Activated naive CD4-positive, alpha-beta T cell treated with Interleukin-2 at 50 U/mL for 16 hours (primary cell): ENCODE measurements around the gene PIGO.
A peak's percentile ranks its signal among the peaks of the same experiment; 100 is the strongest.

Experiments used
- DNase-seq: peaks from one replicate; pipeline ENCODE4 v3.0.0-alpha.2; 2020

The PIGO gene

DNA sequence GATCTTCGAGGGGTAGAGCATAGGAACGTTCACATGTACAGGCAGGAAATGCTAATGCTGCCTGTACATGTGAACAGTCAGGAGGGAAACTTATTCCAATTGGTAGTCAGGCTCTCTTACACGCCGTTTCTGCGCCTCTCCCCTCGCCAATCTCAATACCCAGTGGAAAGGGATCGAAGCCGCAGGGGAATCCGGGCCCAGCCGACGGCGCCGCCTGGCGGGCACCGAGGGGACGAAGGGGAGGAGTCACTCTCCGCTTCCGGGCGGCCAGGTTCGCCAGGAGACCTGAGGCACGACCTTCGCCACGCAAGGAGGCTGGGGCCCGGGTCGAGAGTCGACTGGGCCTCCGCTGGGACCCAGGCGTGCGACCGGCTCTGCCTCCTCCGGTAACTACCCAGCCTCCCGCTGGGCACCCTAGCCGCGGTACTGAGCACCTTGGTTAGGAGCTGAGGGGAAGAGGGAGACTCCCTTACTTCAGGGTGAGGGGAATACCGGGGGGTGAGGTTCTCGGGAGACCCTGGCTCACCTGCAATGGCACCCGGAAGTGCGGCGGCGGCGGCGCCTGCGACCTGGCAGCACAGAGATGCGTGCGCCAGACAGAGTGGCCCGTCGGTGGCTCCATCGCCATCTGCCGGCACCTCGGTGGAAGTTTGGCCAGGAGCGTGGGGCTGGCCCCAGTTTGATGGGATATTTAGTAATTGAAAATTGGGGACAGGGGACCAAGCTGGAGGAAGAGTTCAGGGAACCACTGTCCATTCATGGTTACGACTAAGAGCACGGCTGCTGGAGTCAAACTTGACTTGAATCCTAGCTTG is at the start of gene PIGO:
Gene PIGO, minus strand, starts transcription at position 557 of the 815 bp plus-strand sequence. CDS start 1,026 bp downstream, outside the sequence.
- DNase-seq: peak; percentile 91

DNA sequence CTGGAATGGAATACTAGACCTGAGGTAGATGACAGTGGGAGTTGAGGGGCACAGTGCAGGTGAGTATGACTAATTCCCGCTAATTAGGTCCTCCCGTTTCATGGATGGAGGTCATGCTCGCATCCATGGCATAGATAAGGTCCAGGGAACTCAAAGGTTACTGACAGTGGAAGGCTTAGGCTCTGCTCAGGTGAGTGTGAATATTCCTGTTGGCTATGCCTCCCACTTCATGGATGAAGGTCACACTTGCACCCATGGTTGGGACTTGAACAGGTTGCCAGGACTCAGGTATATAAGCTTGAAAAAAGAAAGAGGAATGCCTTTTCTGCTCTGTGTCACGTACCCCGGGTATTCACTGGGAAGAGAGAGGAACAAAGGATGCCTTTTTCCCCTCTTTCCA is 45.6 kb upstream of the PIGO start:
- no peak for DNase-seq

DNA sequence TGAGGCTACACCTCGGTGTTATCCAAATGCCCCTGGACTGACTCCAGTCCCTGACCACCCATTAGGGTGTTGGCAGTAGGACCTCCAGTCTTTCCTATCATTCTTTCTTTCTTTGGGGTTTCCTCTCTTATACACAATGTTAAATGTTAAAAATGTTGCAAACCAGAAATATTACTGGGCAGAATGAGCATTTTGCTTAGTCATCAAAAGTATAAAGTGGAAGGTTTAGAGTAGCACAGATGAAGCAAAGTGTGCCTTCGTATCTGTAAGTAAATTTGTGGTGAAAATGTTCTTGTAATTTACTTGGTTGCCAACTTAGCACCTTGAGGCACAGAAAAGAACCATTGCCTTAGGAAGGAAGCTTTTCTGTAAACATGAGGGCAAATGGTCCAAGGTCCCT is 43.7 kb upstream of the PIGO start:
- no peak for DNase-seq

DNA sequence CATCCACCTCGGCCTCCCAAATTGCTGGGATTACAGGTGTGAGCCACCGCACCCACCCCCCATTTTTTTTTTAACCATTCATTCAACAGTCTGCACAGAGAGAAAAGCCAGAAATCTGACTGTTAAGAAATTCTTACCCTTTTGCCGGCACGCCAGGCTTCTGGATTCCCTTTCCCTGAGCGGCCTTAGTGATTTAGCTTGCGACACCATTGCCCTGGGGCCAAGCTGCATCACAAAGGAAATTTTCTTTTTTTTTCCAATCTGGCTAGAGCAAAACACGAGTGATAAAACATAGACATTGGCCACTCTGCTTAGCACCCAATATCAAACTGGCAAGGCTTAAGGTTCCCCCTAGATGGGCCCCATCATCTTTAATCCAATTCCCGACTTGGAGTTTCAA is 40.5 kb upstream of the PIGO start:
- no peak for DNase-seq

DNA sequence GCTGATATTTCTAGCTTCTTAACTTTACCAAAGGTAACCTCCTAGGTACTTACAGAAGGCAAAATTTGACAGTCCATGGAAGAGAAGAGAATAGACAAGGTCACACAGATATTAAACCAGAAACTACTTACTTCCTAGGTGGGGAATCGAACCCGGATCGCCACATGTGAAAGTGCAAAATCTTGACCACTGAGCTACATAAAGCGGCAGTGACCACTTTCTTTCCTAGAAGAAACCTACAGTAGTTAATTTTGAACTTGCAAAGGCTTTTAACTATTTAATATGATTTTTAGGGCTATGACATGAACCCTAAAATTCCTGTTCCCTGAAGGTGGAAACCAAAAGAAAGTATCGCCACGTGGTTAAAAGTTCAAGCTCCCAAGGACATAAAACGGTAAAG is 39.6 kb upstream of the PIGO start:
- DNase-seq: no peak

DNA sequence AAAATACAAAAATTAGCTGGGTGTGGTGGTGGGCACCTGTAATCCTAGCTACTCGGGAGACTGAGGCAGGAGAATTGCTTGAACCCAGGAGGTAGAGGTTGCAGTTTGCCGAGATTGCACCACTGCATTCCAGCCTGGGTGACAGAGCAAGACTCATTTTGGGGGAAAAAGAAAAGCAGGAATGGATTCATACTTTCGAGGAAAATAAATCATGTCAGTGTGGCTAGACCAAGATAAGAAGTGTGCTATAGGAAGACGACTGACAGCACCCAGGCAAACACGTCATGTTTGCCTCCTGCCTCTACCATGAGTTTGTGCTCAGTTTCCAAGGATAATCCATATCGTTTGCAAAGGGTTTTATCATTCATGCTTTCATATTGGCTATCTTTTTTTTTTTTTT is 38.5 kb upstream of the PIGO start:
- DNase-seq: no peak

DNA sequence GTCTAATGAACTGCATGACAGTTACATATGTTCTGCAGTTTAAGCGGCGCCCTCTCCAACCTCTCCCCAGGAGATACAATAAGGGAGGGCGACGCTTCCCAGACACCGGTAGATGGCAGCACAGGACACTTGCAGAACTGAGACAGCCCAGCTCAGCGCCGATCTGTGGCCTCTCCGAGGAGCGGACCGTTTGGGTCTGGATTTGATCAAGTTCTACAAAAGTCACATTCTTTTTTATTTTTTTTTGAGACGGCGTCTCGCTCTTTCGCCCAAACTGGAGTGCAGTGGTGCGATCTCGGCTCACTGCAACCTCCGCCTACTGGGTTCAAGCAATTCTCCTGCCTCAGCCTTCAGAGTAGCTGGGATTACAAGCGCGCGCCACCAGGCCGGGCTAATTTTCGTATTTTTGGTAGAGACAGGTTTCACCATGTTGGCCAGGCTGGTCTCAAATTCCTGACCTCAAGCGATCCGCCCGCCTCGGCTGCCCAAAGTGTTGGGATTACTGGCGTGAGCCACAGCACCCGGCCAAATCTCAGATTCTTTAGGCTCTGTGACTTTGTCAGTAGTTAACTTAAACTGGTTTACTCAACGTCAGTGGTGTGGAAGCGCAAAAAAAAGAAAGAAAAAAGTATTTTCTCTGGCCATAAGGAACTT is 20.6 kb upstream of the PIGO start:
- DNase-seq: peak; percentile 86

DNA sequence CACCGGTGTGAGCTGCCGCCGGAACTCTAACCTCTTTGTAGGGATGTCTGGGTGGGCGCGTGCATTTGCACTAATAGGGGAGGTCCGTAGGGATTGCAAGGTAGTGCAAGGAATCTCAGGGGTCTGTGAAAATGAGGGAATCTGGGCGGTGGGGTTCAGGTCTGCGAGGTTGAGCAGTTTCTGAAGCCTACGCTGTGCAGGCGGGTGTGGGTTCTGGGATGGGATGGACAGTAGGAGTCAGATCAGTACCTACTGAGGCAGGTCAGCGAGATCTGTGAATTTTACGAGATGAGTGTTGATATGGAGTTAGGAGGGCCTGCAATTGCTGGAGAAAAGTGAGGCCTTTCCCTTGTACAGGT is 20.1 kb upstream of the PIGO start:
- no peak for DNase-seq

DNA sequence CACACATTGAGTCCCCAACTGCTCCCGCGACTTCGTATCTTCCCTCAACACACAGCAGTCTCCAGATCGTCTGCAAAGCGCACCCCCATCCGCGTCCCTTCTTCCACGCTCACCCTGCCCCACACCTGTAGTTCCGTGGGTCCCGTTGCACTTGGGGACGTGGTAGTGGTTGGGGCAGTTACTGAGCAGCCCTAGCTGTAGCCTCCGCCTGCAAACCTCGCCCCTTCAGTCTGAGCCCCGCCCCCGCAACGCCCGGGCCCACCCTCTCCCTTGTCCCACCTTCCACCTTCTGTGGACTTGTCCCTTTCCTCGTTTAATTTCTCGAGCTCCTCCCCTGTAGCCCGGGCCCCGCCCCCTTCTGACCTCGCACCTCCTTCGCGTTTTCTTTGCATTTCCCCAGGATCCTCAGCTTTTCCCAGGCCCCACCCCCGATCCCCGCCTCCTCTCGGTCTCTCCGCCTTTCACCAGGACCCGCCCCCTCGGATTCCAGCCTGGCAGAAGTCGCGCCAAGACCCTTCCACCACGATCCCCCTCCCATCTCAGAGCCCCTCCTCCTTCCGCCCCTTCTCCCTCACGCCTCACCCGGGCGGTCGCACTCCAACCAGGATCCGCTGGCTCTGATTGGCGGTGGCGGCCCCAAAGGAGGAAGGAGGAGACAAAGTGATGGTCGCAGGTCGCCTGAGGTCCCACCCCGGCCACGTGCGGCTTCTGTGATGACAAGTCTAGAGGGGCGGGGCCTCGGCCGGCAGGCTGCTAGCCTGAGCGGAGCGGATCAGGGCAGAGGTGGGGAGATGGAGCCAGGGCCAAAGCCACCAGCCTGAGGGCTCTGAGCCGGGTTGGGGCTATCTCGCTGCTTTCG is 19.5 kb upstream of the PIGO start, which contains the start of gene ATOSB:
Gene ATOSB, minus strand, starts transcription at position 183 of the 859 bp plus-strand sequence. CDS start 7,588 bp downstream, outside the sequence.
- DNase-seq: peak; percentile 95

DNA sequence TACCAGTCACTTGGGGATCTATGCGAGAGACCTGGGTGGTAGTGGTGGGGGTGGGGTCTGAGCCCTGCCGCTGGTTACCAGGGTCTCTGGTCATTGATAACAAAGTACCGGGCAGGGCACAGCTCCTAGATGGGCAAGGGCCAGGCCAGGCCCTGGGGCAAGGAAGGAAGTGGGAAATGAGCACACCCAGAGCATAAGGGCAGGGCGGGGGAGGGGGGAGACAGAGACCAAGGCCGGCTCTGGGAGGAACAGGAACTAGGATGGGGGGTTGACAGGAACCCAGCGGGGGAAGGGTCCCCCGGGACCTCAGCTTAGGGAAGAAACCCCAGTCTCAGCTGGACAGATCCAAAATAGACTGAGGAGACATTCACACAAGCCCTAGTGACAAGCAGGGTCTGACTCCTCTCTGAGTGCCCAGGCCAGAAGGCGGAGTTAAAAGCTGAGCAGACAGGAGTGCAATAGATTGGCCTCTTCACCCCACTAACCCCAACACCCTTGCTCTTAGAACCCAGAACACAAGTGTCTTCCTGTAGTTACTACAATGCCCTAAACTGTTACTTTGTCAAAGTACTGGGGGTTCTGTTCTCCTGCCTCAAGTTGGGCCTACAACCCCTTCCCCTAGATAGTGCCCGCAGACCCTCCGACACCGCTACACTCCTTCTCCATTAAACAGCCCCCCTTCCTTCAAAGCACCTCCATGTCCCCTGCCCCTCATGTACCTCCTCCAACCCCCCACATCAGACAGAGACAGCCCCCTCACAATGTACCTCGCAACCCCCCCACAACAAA is 18.6 kb upstream of the PIGO start:
- peak; percentile 40 for DNase-seq

DNA sequence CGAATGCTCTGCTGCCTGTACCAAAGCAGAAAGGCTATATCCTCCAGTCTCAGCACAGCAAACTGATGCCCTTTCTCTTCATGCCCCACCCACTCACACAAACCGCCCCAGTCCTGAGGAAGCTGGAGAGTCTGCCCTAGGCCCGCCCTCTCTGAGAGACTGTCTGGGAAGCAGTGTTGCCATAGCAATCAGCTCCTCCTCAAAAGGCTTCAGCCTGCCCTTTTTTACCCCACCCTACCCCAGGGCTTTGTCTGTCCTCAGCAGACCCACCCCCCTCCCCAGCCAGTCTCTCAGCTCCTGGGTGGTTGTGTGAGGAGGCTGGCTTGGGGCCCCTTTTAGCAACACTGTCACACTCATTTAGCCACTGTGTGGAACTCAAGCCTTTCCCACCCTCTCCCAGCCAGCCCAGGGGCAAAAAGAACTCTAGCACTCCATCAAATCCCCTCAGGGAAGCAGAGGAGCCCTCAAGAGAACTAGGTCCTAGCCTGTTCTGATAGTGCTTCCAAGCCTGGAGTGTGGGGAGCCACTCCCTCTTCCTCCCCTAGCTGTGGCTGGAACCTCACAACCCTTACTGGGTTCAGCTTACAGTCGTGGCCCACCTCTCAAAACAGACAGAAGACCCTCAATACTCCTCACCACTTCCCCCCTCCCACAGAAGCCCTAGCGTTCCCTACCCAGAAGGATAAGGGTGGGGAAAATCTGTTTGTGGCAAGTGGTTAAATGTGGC is 17.9 kb upstream of the PIGO start:
- peak; percentile 65 for DNase-seq

DNA sequence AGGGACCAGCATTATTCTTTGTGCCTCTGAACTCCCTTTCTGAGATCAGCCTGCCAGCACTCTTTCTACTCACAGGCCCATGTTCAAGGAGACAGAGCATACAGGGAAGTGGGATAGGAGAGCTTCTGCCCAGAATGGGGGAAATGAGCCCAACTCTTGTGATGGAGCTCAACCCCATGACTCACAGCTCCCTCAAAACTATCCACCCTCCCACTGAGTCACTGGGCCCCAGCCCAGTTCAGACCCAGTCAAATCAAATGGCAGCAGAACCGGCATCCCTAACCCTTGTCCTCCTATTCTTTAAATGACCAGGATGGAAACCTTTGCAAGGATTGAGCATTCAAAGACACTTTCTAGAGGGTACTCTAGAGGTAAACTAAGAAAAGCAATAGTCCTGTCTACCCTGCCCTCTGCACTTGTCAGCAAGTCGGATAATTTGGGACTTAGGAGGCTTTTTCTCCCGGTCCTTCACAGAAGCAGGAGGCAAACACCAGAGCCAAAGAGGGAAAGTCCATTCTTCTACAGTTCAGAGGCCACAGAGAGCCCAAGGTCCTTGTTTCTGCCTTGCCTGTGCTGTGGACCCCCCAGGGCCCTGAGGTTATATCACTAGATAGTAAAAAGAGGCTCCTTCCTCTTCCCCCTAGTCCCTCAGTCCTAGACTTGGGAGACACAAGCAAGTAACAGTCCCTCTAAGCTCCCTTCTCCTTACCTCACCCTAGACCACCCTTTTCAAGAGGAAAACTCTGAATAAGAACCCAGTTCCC is 16.0 kb upstream of the PIGO start:
- peak; percentile 21 for DNase-seq

DNA sequence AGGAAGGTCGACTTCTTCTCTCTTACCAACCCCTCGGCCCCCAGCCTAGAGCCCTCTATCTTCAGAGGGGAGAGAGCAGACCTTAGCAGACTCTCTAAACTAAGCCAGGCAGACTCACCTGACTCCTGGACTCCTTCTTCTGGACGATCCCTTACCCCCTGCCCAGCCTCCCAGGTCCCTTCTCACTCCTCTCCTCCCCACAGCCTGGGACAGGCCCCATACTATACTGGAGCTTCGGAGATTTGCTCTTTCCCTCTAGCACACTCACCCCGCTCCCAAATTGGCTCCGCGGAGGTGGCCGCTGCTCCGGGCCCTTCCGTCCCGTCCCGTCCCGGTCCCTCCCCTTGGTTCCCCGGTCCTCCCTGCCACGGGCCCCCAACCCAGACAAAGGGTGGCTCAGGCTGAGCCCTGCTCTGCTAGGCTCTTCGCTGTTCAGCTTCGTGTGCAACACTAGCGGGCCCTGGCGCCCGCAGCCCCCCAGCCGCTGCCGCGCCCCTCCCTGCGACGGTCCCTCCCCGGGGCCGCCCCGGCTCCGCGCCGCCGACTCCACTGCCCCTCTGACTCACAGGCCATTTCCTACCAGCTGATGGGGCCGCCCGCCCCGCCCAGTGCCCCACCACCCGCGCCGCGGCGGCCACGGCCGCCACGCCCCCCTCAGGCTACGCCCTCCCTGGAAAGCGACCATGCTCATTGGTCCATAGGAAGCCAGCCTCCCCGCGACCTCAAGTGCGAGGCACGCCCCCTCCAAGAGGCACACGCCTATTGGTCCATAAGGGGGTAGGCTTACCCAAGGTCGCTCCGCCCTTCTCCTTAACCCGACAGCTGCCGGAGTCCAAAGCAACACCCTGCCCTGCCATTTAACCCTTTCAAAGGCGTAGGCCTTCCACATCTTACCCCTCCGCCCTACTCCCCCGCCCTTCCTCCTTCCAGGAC is 14.9 kb upstream of the PIGO start:
- peak; percentile 97 for DNase-seq

DNA sequence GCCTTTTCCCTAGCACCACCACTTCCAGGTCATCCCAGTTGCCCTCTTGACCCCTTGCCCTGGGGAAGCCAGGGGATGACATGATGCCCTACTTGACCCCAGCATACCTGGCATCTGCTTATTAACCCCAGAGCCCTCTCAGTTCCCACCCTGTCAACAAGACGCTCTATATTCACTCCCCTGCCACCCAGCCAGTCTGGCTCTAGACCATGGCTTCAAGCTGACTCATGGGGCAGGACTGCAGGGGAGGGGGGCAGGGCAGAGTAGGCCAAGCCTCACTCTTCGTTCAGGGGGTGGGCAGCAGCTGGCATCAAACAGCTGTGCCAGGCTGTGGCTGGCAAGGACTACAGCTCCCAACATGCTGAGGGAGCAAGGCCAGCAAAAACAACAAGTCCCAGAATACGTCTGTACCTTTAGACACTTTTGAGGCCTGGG is 14.0 kb upstream of the PIGO start:
- DNase-seq: no peak

DNA sequence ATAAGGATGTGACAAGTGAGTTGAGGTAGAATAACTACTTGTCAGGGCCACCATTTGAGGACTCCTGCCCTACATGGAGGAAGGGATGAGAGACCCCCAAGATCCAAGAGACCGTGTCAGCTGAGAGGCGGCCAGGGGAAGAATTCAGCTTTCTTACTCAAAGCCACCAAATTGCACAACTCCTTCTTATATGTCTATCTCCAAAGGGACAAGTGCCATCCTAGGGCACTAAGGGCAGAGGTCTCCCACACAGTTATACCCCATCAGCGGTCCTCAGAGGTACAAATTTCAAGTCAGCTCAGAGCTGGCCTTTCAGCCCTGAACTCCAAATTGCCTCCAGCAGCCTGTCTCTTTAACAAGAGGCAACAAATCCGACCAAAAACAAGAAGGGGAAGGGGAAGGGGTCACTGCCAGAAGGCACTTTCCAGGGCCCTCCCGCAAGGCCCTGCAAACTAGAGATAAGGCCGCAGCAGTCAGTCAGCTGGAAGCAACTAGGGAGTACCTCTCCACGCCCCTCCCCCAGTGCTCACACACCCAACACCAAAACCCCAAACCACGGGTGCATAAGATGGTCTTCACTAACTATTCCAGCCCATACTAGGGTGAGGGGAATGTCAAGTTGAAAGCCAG is 12.7 kb upstream of the PIGO start:
- no peak for DNase-seq

DNA sequence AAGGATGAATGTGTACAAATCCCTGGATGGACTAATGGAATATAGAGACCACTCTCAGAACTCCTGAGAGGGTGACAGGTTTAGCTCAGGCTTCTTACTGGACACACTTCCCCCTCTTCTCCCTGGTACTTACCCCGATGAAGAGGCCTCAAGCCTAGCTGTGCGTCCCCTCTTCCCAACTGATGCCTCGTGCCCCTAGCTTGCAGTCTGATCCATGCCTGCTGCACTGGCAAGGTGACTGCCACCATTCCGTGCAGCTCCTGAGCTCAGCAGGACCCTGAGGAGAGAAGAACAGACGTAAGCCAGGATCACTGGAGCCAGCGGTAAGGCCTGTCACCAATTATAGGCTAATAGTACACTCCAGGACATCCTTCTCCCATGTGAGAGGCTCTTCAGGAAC is 12.1 kb upstream of the PIGO start:
- no peak for DNase-seq

DNA sequence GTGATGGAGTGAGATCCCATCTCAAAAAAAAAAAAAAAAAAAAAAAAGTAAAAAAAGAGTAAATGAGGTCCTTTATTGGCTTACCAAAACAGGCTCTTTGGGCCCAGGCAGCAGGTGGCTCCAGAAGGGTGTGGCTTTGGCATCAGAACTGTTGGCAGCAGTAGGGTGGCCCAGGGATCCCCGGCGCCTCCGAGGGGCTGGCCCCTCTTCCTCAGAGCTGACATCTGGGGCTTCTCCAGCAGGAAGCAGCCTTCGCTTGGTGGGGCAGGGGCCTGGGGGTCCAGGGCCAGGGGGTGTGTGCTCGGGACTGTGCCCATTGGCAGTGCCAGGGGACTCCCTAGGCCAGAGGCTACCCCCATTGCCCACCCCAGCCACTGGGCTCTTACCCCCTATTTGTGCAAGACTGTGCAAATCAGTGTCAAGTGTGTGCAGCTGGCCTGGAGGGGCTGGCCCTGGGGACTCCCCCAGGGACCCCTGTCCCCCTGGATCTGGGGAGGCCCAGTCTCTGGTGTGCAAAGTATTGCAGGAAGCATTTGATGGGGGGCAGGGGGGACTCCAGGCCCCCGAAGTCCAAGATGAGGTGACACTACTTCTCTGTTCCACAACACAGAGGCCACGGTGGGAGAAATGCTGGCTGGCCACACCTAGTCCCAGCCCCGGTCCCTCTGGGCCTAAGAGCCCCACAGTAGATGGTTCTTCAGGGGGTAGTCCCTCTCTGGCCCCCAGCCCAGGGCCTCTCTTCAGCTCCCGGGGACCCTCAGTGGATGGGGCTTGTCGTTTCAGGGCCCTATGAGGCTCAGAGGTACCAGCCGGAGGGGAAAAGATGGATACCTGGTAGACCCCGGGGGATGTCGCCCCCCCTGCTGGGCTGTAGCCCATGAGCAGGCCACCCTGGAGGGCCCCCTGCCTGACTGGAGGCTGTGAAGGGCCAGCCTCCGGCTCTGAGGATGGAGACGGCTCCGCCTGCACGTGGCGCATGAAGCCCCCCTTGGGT is 11.2 kb upstream of the PIGO start:
- no peak for DNase-seq

DNA sequence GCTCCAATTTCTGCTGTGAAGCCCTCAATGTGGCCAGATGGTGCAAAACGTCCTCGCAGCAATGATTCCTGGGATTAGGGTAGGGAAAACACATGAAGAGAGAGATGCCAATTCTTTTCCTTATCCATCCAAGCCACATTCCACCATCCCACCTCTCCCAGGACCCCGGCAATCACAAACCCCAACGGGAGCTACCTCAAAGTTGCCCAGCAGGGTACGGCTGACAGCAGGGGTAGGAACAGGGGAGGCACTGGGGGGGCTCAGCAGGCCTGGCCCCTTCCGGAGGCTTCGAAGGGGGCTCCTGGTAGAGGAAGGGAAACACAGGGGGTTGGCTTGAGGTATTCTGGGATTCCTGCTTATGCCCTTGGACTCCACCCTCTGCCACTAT is 9.9 kb upstream of the PIGO start:
- DNase-seq: no peak
